Erythroblast (primary cell): Measurements from ENCODE around the gene COMMD10.
A peak's percentile ranks its signal among the peaks of the same experiment; 100 is the strongest.

ENCODE experiments used
- DNase-seq, 2 experiments: peaks; one replicate each; lab custom pipeline; 2025; lab: John Stamatoyannopoulos, UW
- GATA1 ChIP-seq: IDR thresholded peaks from 2 replicates; pipeline ENCODE4 v1.6.1; 2011; ENCODE audit warnings: low read depth, mild to moderate bottlenecking, control low read depth, low read length, moderate library complexity
- POLR2A ChIP-seq: IDR thresholded peaks from 2 replicates; pipeline ENCODE4 v1.6.1; 2011; ENCODE audit warnings: mild to moderate bottlenecking, low read length

The COMMD10 gene

GRCh38 chr5:116084871-116085715, at the start of gene COMMD10:
COMMD10 (plus strand) TSS chr5:116085025.
- DNase-seq, result peak; percentile 86 to 89

GRCh38 chr5:116035123-116035522, 49.7 kb upstream of the COMMD10 start:
- no peak for DNase-seq

More at GRCh38 chr5:116084871-116085715, at the start of gene COMMD10:
- TF ChIP-seq GATA1 (no peak), POLR2A (peak; percentile 85)

GRCh38 chr5:116037236-116037822, 47.5 kb upstream of the COMMD10 start:
- TF ChIP-seq POLR2A, result no peak
- TF ChIP-seq GATA1, result no peak
- DNase-seq, result no peak

More at GRCh38 chr5:116035123-116035522, 49.7 kb upstream of the COMMD10 start:
- TF ChIP-seq GATA1 (no peak), POLR2A (no peak)

- DNase-seq, result no peak
- TF ChIP-seq POLR2A (no peak), GATA1 (no peak)
Observed at GRCh38 chr5:116038817-116039216, 46.0 kb upstream of the COMMD10 start.

GRCh38 chr5:116042375-116042774, 42.5 kb upstream of the COMMD10 start:
- TF ChIP-seq POLR2A (no peak), GATA1 (no peak)
- no peak for DNase-seq

GRCh38 chr5:116044073-116044472, 40.8 kb upstream of the COMMD10 start:
- no peak for TF ChIP-seq POLR2A
- DNase-seq, result no peak

GRCh38 chr5:116045821-116046220, 39.0 kb upstream of the COMMD10 start:
- TF ChIP-seq GATA1 (no peak), POLR2A (no peak)
- DNase-seq, result no peak

- TF ChIP-seq POLR2A (no peak), GATA1 (no peak)
- no peak for DNase-seq
Observed at GRCh38 chr5:116046261-116046660, 38.6 kb upstream of the COMMD10 start.

GRCh38 chr5:116046823-116047222, 38.0 kb upstream of the COMMD10 start:
- no peak for DNase-seq
- TF ChIP-seq GATA1 (no peak), POLR2A (no peak)

- DNase-seq, result no peak
- no peak for TF ChIP-seq POLR2A
- TF ChIP-seq GATA1, result no peak
Observed at GRCh38 chr5:116058346-116058936, 26.4 kb upstream of the COMMD10 start.

GRCh38 chr5:116062352-116062751, 22.5 kb upstream of the COMMD10 start:
- no peak for TF ChIP-seq POLR2A
- TF ChIP-seq GATA1, result no peak
- no peak for DNase-seq

- DNase-seq, result no peak
- no peak for TF ChIP-seq GATA1
- no peak for TF ChIP-seq POLR2A
Observed at GRCh38 chr5:116063950-116064349, 20.9 kb upstream of the COMMD10 start.

GRCh38 chr5:116068028-116068632, 16.7 kb upstream of the COMMD10 start:
- peak; percentile 55 to 74 for DNase-seq
- TF ChIP-seq GATA1, result no peak
- TF ChIP-seq POLR2A, result no peak

- DNase-seq, result no peak
- no peak for TF ChIP-seq GATA1
- TF ChIP-seq POLR2A, result no peak
Observed at GRCh38 chr5:116071211-116071610, 13.6 kb upstream of the COMMD10 start.
